ENCODE data around the gene BEAN1.

DNA sequence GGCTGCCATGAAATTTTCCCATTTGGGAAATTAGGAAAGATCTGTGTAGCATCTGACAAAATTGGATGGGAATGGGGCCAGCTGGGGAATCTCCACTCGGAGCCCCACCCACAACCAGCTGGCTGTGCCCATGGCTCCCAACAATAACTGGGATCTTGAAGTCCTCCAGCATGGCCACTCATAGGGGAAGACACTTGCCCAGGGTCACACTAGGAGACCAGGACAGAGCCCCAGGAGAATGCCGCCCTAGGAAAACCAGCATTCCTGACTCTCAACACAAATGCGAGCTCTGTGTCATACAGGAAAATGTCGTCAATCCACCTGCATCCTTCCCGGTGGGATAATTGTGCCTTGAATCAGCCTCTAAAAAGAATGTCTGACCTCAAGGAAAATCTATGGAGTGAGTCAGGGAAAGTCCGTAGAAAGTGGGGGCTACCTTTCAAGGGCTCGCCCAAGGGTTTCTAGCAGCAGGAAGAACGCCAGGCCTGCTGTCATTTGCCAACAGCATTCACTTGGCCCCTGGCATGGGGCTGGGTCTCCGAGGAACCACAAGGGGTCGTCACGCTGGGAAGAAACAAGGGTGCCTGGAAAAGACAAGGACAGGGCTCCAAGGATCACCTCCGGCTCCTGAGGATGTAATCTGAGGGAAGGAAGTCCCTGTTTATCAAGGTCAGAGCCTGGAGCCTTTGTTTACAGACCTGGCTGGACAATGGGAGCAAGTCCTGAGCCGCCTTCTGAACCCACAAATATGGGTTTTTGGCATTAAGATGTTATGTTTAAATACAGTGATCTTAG lies 44.7 kb upstream of the BEAN1 start:
- TF ChIP-seq CTCF (IDR thresholded peaks at IDR 0.05; ENCODE audit: poor library complexity, severe bottlenecking) (no peak), RAD21 (conservative IDR thresholded peaks at IDR 0.05) (no peak), EZH2 (IDR thresholded peaks at IDR 0.05; ENCODE audit: borderline replicate concordance, insufficient read depth, low read length, poor library complexity, severe bottlenecking) (no peak), TAF1 (IDR thresholded peaks at IDR 0.05; ENCODE audit: low read depth) (no peak), POLR2AphosphoS5 (IDR thresholded peaks at IDR 0.05) (no peak), EP300 (conservative IDR thresholded peaks at IDR 0.05; ENCODE audit: poor library complexity, severe bottlenecking) (no peak), REST (IDR thresholded peaks at IDR 0.05; ENCODE audit: borderline replicate concordance) (no peak), SMC3 (conservative IDR thresholded peaks at IDR 0.05; ENCODE audit: poor library complexity) (no peak), MXI1 (conservative IDR thresholded peaks at IDR 0.05; ENCODE audit: poor library complexity, severe bottlenecking) (no peak)
